Stomach (tissue), 4 donors: Measurements from ENCODE around the gene CTU1.

Experiments used
- EP300 ChIP-seq: sonication (generic); formaldehyde crosslinking; IDR thresholded peaks from one replicate; pipeline ENCODE4 v1.6.1; 2017; ENCODE audit warnings: antibody characterized with exemption
- POLR2AphosphoS5 ChIP-seq, 3 donors: sonication (generic); formaldehyde crosslinking; IDR thresholded peaks; one replicate each; pipeline ENCODE4 v1.6.1; 2016; ENCODE audit warnings: antibody characterized with exemption in 3 of 3
- TF ChIP-seq, protein P1 (sequence below), 7 experiments: fragments of 450-650 bp in 4 of 7; fragments of 200-600 bp in 3 of 7; sonication (generic) in 3 of 7; IDR thresholded peaks; one replicate each; pipeline ENCODE4 v1.5.1; 2016 to 2019; ENCODE audit warnings: antibody characterized with exemption in 7 of 7, control low read depth in 2 of 7, mild to moderate bottlenecking in 1 of 7

DNA sequence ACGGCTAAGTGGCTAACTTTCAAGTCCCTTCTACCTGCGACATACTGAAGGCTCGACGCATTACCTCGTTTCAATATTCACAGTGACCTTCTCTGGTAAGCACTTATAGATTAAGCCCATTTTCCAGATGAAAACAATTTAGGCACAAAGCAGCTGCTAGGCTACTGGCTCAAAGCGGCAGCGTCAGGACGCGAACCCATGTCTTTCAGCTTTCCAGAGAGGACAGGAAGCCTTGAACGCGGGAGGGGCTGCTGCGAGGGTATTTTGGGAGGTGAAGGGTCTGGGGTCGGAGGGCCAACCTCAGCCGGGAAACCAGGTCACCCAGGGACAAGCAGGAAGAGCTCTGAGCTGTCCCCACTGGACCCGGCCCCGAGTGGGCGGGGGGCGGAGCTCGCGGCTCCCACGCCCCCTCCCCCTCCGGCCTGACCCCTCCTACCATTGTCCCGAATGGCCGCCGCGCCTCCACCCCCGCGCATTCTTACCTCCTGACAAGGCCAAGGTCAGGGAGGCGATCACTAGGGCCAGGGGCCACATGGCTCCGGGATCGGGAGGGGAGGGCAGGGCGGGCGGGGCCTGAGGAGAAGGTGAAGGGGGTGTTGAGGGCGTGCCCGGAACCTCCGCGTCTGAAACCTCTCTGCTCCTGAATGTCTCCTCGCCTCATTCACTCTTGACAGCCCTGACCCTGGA is 43.5 kb downstream of the CTU1 start, which contains the start of gene KLK13:
- TF ChIP-seq, protein P1, sequence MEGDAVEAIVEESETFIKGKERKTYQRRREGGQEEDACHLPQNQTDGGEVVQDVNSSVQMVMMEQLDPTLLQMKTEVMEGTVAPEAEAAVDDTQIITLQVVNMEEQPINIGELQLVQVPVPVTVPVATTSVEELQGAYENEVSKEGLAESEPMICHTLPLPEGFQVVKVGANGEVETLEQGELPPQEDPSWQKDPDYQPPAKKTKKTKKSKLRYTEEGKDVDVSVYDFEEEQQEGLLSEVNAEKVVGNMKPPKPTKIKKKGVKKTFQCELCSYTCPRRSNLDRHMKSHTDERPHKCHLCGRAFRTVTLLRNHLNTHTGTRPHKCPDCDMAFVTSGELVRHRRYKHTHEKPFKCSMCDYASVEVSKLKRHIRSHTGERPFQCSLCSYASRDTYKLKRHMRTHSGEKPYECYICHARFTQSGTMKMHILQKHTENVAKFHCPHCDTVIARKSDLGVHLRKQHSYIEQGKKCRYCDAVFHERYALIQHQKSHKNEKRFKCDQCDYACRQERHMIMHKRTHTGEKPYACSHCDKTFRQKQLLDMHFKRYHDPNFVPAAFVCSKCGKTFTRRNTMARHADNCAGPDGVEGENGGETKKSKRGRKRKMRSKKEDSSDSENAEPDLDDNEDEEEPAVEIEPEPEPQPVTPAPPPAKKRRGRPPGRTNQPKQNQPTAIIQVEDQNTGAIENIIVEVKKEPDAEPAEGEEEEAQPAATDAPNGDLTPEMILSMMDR (IDR thresholded peaks at IDR 0.05) = no peak
- no peak for TF ChIP-seq EP300
- peak in 1 of 3 donors; percentile 20 for TF ChIP-seq POLR2AphosphoS5 (IDR thresholded peaks at IDR 0.05)
